Spleen (tissue), 11 donors: ENCODE data around the gene GYPC. TPM values are rescaled to one million over a fixed set of nuclear protein-coding genes. Genes with fewer than 3 reads are reported as not detected.

Source experiments
- DNase-seq: peaks from one replicate; pipeline ENCODE4 v3.0.0-alpha.2; 2020
- H3K27ac ChIP-seq, 8 donors: fragments of 200-600 bp; sonication (generic) in 7 of 8; 1 replicate in 4 of 8; 2 replicates in 4 of 8; pipeline versions ENCODE4 v1.5.0 to v1.8.0; 2016 to 2021; ENCODE audit warnings: inconsistent platforms in 4 of 8, mild to moderate bottlenecking in 4 of 8, moderate library complexity in 1 of 8
- H3K27me3 ChIP-seq, 7 donors: fragments of 200-600 bp; sonication (generic) in 6 of 7; replicated peaks in 1 of 7; 1 replicate in 4 of 7; 2 replicates in 3 of 7; pipeline versions ENCODE4 v1.5.0 to v1.8.0; 2016 to 2021; ENCODE audit warnings: inconsistent platforms in 3 of 7, mild to moderate bottlenecking in 1 of 7
- H3K36me3 ChIP-seq, 6 donors: fragments of 200-600 bp; sonication (generic) in 5 of 6; 1 replicate in 4 of 6; 2 replicates in 2 of 6; pipeline versions ENCODE4 v1.5.0 to v1.8.0; 2016 to 2021; ENCODE audit warnings: inconsistent platforms in 2 of 6
- H3K4me1 ChIP-seq, 6 donors: fragments of 200-600 bp; sonication (generic) in 5 of 6; 1 replicate in 3 of 6; 2 replicates in 3 of 6; pipeline versions ENCODE4 v1.5.0 to v1.8.0; 2016 to 2021; ENCODE audit warnings: inconsistent platforms in 3 of 6
- H3K4me3 ChIP-seq, 8 donors: fragments of 200-600 bp; sonication (generic) in 7 of 8; 1 replicate in 4 of 8; 2 replicates in 4 of 8; pipeline versions ENCODE4 v1.5.0 to v1.8.0; 2016 to 2021; ENCODE audit warnings: inconsistent platforms in 4 of 8, mild to moderate bottlenecking in 4 of 8, moderate library complexity in 2 of 8
- H3K9me3 ChIP-seq, 8 donors: fragments of 200-600 bp; sonication (generic) in 7 of 8; 1 replicate in 4 of 8; 2 replicates in 4 of 8; pipeline versions ENCODE4 v1.5.0 to v1.8.0; 2016 to 2021; ENCODE audit warnings: inconsistent platforms in 4 of 8
- POLR2A ChIP-seq, 3 donors: fragments of 450-650 bp; IDR thresholded peaks; one replicate each; pipeline ENCODE4 v1.5.1; 2017; ENCODE audit warnings: antibody characterized with exemption in 3 of 3, mild to moderate bottlenecking in 1 of 3
- POLR2AphosphoS5 ChIP-seq, 3 donors: sonication (generic); formaldehyde crosslinking; IDR thresholded peaks; one replicate each; pipeline ENCODE4 v1.5.1; 2017; ENCODE audit warnings: antibody characterized with exemption in 3 of 3
- WGBS, 5 donors: extraction: QIAGEN DNeasy Blood & Tissue Kit in 3 of 5; methylation state at CpG; one replicate each; pipeline versions ENCODE4 v1.1.5 to v1.1.7; 2013 to 2018; 5-methylcytosine and 5-hydroxymethylcytosine counted together
- intact Hi-C: fragments of 100-400 bp; cut with DNase I; formaldehyde crosslinking; loops from one replicate; pipeline ENCODE4 v1.15.0; 2023; ENCODE audit warnings: low total_unique reads
- polyA plus RNA-seq, 3 donors: library from polyadenylated mRNA; stranded (reverse); fragments of 200-250 nt; gene quantifications; one replicate each; pipeline ENCODE4 v1.2.1, GENCODE V29; 2013
- total RNA-seq, 7 donors: library from RNA; depleted of rRNA in 3 of 7; stranded (reverse); fragments of >200 nt in 3 of 7; fragmentation: NEBNext Ultra II Directional in 4 of 7; extraction: Animal tissue kit (Norgen Biotek cat#: 25700) in 4 of 7; gene quantifications; one replicate each; pipeline versions ENCODE4 v1.1.0 to v1.2.1, GENCODE V29; 2016 to 2021
- TF ChIP-seq, protein P1 (sequence below), 11 experiments: fragments of 200-600 bp in 7 of 11; fragments of 450-650 bp in 4 of 11; sonication (generic) in 4 of 11; IDR thresholded peaks in 8 of 11; conservative IDR thresholded peaks in 3 of 11; 1 replicate in 7 of 11; 2 replicates in 4 of 11; pipeline versions ENCODE4 v1.4.0 to v1.8.0; 2016 to 2021; ENCODE audit warnings: antibody characterized with exemption in 11 of 11, inconsistent platforms in 4 of 11, mild to moderate bottlenecking in 1 of 11
- donor health status: healthy with polysubstance abuse.
- donor health status: DM: no; HTN: no; CAD: no; lungs with moderate emphysema.
- donor health status: DM: no; HTN: no; CAD: no.
- donor health status: Bipolar disorder and iron deficiency.
- donor health status: healthy.
- donor health status: DM: no; HTN: no; CAD: no.
- donor health status: DM: yes; HTN: yes; CAD: no.

The GYPC gene
- total and polyA plus RNA-seq, 10 donors = 86.6 to 202 (median 153) TPM

DNA sequence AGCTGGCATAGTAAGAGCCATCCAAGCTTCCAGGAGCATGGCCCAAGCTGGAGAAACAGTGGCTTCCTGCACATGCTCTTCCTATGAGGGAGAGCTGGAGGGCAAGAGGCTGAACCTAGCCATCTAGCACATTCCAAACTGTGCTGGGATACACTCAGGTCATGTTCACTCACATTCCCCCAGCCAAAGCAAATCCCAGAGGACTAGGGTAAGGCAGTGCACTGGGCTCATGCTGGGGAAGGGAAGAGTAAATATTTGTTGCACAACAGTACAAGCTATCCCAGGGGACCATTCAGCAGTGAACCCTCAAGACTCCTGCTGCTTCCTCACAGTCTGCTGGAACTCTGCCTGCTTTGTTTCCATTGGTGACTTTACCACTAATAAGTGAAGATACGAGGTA, 20.7 kb upstream of the GYPC start:
- intact Hi-C loops = no loop called here

DNA sequence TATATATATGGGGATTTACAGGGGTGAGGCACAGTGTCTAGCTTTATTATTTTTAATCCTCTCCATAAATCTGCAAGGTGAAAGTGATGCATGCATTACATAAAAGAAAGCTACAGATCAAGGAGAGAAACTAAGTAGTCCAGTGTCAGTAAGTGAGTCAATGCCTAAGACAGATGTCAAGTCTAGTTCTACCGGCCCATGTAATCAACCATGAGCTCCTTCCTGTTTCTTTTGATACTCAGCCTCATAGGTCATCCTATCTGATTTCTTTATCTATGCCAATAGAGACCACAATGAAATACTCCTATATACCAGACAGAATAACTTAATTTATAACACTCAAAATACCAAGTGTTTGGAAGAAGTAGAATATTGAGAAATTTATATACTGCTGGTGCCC, 20.2 kb upstream of the GYPC start:
- Histone ChIP-seq H3K27ac (no peak overlapping the region), H3K4me1 (peaks cover 0 to 7% (median 0%) of the 10 kb centered on the region in 6 donors), H3K36me3 (no peaks in the 10 kb centered on the region), H3K9me3 (no peaks in the 10 kb centered on the region), H3K27me3 (no peaks in the 10 kb centered on the region), H3K4me3 (no peak overlapping the region)
- no peak for TF ChIP-seq POLR2A (IDR thresholded peaks at IDR 0.05)
- TF ChIP-seq, protein P1, sequence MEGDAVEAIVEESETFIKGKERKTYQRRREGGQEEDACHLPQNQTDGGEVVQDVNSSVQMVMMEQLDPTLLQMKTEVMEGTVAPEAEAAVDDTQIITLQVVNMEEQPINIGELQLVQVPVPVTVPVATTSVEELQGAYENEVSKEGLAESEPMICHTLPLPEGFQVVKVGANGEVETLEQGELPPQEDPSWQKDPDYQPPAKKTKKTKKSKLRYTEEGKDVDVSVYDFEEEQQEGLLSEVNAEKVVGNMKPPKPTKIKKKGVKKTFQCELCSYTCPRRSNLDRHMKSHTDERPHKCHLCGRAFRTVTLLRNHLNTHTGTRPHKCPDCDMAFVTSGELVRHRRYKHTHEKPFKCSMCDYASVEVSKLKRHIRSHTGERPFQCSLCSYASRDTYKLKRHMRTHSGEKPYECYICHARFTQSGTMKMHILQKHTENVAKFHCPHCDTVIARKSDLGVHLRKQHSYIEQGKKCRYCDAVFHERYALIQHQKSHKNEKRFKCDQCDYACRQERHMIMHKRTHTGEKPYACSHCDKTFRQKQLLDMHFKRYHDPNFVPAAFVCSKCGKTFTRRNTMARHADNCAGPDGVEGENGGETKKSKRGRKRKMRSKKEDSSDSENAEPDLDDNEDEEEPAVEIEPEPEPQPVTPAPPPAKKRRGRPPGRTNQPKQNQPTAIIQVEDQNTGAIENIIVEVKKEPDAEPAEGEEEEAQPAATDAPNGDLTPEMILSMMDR (IDR thresholded peaks at IDR 0.05 in 8 of 11, conservative IDR thresholded peaks at IDR 0.05 in 3 of 11) = no peak
- no peak for TF ChIP-seq POLR2AphosphoS5 (IDR thresholded peaks at IDR 0.05)
- no peak for DNase-seq
- WGBS, 5 donors = 30 to 52% (median 40%) methylated on average over 1 of the region's 1 CpG
- intact Hi-C loops = no loop called here

More for the DNA sequence above, 20.7 kb upstream of the GYPC start:
- Histone ChIP-seq H3K4me3 (no peak overlapping the region), H3K4me1 (peaks cover 0 to 7% (median 0%) of the 10 kb centered on the region in 6 donors), H3K27ac (no peak overlapping the region), H3K27me3 (no peaks in the 10 kb centered on the region), H3K9me3 (no peaks in the 10 kb centered on the region), H3K36me3 (no peaks in the 10 kb centered on the region)
- 46 to 78% (median 55%) methylated on average over 1 of the region's 1 CpG for WGBS, 5 donors
- no peak for DNase-seq
- TF ChIP-seq POLR2AphosphoS5 (IDR thresholded peaks at IDR 0.05) (no peak), POLR2A (IDR thresholded peaks at IDR 0.05) (no peak)
- TF ChIP-seq, protein P1 (IDR thresholded peaks at IDR 0.05 in 8 of 11, conservative IDR thresholded peaks at IDR 0.05 in 3 of 11) = no peak

GRCh38 chr2:126637386-126637785, 18.6 kb upstream of the GYPC start:
- no peak for TF ChIP-seq POLR2A (IDR thresholded peaks at IDR 0.05)
- TF ChIP-seq POLR2AphosphoS5 (IDR thresholded peaks at IDR 0.05) = no peak
- TF ChIP-seq, protein P1 (IDR thresholded peaks at IDR 0.05 in 8 of 11, conservative IDR thresholded peaks at IDR 0.05 in 3 of 11) = no peak
- intact Hi-C loops = no loop called here
- no peaks in the 10 kb centered on the region for H3K9me3 ChIP-seq
- H3K27me3 ChIP-seq = no peaks in the 10 kb centered on the region
- no peak overlapping the region for H3K27ac ChIP-seq
- no peak for DNase-seq
- peaks cover 0 to 7% (median 0%) of the 10 kb centered on the region in 6 donors for H3K4me1 ChIP-seq
- 55 to 83% (median 60%) methylated on average over 2 of the region's 2 CpGs for WGBS, 5 donors
- H3K36me3 ChIP-seq = no peaks in the 10 kb centered on the region
- H3K4me3 ChIP-seq = no peak overlapping the region

DNA sequence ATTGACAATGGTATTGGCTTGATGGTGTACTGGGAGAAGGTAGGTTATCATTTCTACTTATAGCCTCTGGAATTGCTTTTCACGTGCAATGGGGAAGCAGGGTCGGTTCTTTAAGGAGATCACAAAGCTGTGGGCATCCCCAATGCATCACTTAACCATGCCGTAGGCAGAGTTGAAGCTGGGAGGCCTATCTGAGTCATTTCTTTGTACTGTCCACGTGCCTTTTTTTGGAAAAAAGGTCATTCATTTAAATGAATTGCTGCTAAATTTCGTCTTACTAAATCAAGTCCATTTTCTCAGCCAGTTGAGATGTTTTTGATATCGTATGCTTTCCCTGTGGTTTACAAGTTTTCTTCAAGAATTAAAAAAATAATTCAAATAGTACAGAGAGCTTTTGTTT, 17.2 kb upstream of the GYPC start:
- H3K4me1 ChIP-seq = peaks cover 0 to 7% (median 0%) of the 10 kb centered on the region in 6 donors
- H3K9me3 ChIP-seq = no peaks in the 10 kb centered on the region
- H3K4me3 ChIP-seq = no peak overlapping the region
- intact Hi-C loops = no loop called here
- no peak for DNase-seq
- no peaks in the 10 kb centered on the region for H3K27me3 ChIP-seq
- H3K27ac ChIP-seq = no peak overlapping the region
- H3K36me3 ChIP-seq = no peaks in the 10 kb centered on the region
- 87 to 93% (median 90%) methylated on average over 6 of the region's 6 CpGs for WGBS, 5 donors
- TF ChIP-seq POLR2AphosphoS5 (IDR thresholded peaks at IDR 0.05) = no peak
- TF ChIP-seq, protein P1 (IDR thresholded peaks at IDR 0.05 in 8 of 11, conservative IDR thresholded peaks at IDR 0.05 in 3 of 11) = no peak
- TF ChIP-seq POLR2A (IDR thresholded peaks at IDR 0.05) = no peak
